SK-N-SH (cell line): ENCODE results near the gene TBC1D1. TPM values are rescaled to one million over a fixed set of nuclear protein-coding genes. Genes with fewer than 3 reads are reported as not detected.
A peak's percentile ranks its signal among the peaks of the same experiment; 100 is the strongest.

Experiments used
- CTCF ChIA-PET: fragments of 300-600, 350-600 bp; formaldehyde crosslinking; extraction: SDS; loops from one replicate; lab custom pipeline; 2021; lab: Yijun Ruan, JAX
- POLR2A ChIA-PET: fragments of 350-600 bp; sonication (Branson Sonifier 250); formaldehyde crosslinking; extraction: SDS; loops from one replicate; lab custom pipeline; 2020; ENCODE audit warnings: antibody characterized with exemption, inconsistent platforms; lab: Yijun Ruan, JAX
- DNase-seq: peaks from one replicate; pipeline ENCODE4 v3.0.0; 2012
- H2AFZ ChIP-seq: fragments of 200-600 bp; sonication (generic); 2 replicates; pipeline ENCODE4 v1.8.1; 2016; ENCODE audit warnings: antibody characterized with exemption, mild to moderate bottlenecking, low read depth
- H3F3A ChIP-seq: fragments of 200-600 bp; sonication (generic); replicated peaks from 2 replicates; pipeline ENCODE3; 2016; ENCODE audit warnings: antibody characterized with exemption, mild to moderate bottlenecking; ENCODE audit not compliant: insufficient read depth
- H3K27ac ChIP-seq, 2 experiments: fragments of 200-500 bp in 1 of 2; fragments of 200-600 bp in 1 of 2; sonication (Bioruptor generic) in 1 of 2; sonication (generic), shearing (Covaris generic) in 1 of 2; 2 replicates each; pipeline versions ENCODE4 v1.5.1 to v1.6.1; 2014 to 2016; ENCODE audit warnings: low read depth in 2 of 2, inconsistent platforms in 1 of 2, low read length in 1 of 2, mild to moderate bottlenecking in 1 of 2, mixed read lengths in 1 of 2
- H3K27me3 ChIP-seq: fragments of 200-600 bp; sonication (generic), shearing (Covaris generic); 2 replicates; pipeline ENCODE4 v1.6.1; 2016; ENCODE audit warnings: mixed run types; ENCODE audit not compliant: insufficient read depth
- H3K36me3 ChIP-seq, 2 experiments: fragments of 200-500 bp in 1 of 2; fragments of 200-600 bp in 1 of 2; sonication (Bioruptor generic) in 1 of 2; sonication (generic) in 1 of 2; replicated peaks in 1 of 2; 2 replicates each; pipeline versions ENCODE3 to v1.5.1; 2014 to 2016; ENCODE audit warnings: low read length in 1 of 2, mild to moderate bottlenecking in 1 of 2; ENCODE audit not compliant: insufficient read depth in 2 of 2, control insufficient read depth in 1 of 2
- H3K4me1 ChIP-seq, 2 experiments: fragments of 200-500 bp in 1 of 2; fragments of 200-600 bp in 1 of 2; sonication (Bioruptor generic) in 1 of 2; sonication (generic), shearing (Covaris generic) in 1 of 2; 2 replicates each; pipeline versions ENCODE4 v1.5.1 to v1.6.1; 2014 to 2016; ENCODE audit warnings: low read depth in 1 of 2, low read length in 1 of 2, mixed run types in 1 of 2; ENCODE audit not compliant: insufficient read depth in 2 of 2, control insufficient read depth in 1 of 2
- H3K4me2 ChIP-seq: fragments of 200-600 bp; sonication (generic), shearing (Covaris generic); 2 replicates; pipeline ENCODE4 v1.6.1; 2017; ENCODE audit warnings: mixed run types
- H3K4me3 ChIP-seq, 2 experiments: fragments of 200-500 bp in 1 of 2; fragments of 200-600 bp in 1 of 2; sonication (Bioruptor generic) in 1 of 2; sonication (generic), shearing (Covaris generic) in 1 of 2; 2 replicates each; pipeline versions ENCODE4 v1.5.1 to v1.8.1; 2014 to 2016; ENCODE audit warnings: low read depth in 2 of 2, inconsistent platforms in 1 of 2, low read length in 1 of 2, mild to moderate bottlenecking in 1 of 2, mixed read lengths in 1 of 2, moderate library complexity in 1 of 2
- H3K79me2 ChIP-seq: fragments of 200-600 bp; sonication (generic); 2 replicates; pipeline ENCODE4 v1.8.1; 2017; ENCODE audit warnings: mild to moderate bottlenecking; ENCODE audit not compliant: insufficient read depth
- H3K9ac ChIP-seq: fragments of 200-600 bp; sonication (generic); 2 replicates; pipeline ENCODE4 v1.6.1; 2017; ENCODE audit warnings: mixed run types
- H3K9me2 ChIP-seq: fragments of 200-600 bp; sonication (generic); 2 replicates; pipeline ENCODE4 v1.6.1; 2017; ENCODE audit warnings: mixed run types
- H3K9me3 ChIP-seq: fragments of 200-600 bp; sonication (generic); 2 replicates; pipeline ENCODE4 v1.6.1; 2017; ENCODE audit warnings: mixed run types, mild to moderate bottlenecking, moderate library complexity
- H4K20me1 ChIP-seq: fragments of 200-600 bp; sonication (generic); 2 replicates; pipeline ENCODE4 v1.6.1; 2017; ENCODE audit warnings: mild to moderate bottlenecking, mixed run types; ENCODE audit not compliant: insufficient read depth
- CHD2 ChIP-seq: fragments of 150-350 bp; IDR thresholded peaks from 2 replicates; pipeline ENCODE4 v1.6.1; 2018; ENCODE audit warnings: low read length; ENCODE audit not compliant: partially characterized antibody
- EP300 ChIP-seq, 2 experiments: IDR thresholded peaks; 2 replicates each; pipeline versions ENCODE4 v1.4.0 to v1.6.1; 2012; ENCODE audit warnings: borderline replicate concordance in 1 of 2, low read depth in 1 of 2, low read length in 1 of 2
- FOSL2 ChIP-seq: IDR thresholded peaks from 2 replicates; pipeline ENCODE4 v1.4.0; 2012; ENCODE audit warnings: low read depth, mild to moderate bottlenecking, moderate library complexity, borderline replicate concordance
- GATA2 ChIP-seq: sonication (generic); formaldehyde crosslinking; IDR thresholded peaks from 2 replicates; pipeline ENCODE4 v1.5.0; 2020; ENCODE audit warnings: mild to moderate bottlenecking, missing genetic modification reagents
- RCOR1 ChIP-seq: fragments of 150-350 bp; IDR thresholded peaks from 2 replicates; pipeline ENCODE4 v1.6.1; 2017; ENCODE audit warnings: antibody characterized with exemption, low read length
- RFX5 ChIP-seq: IDR thresholded peaks from 2 replicates; pipeline ENCODE4 v1.6.1; 2012; ENCODE audit warnings: mild to moderate bottlenecking, improper control_type of control experiment, low read length
- SIN3A ChIP-seq: IDR thresholded peaks from 2 replicates; pipeline ENCODE4 v1.6.1; 2012; ENCODE audit warnings: low read depth, mild to moderate bottlenecking, low read length, moderate library complexity, borderline replicate concordance
- TAF1 ChIP-seq: IDR thresholded peaks from 2 replicates; pipeline ENCODE4 v1.6.1; 2012; ENCODE audit warnings: low read depth, mild to moderate bottlenecking, low read length, moderate library complexity, borderline replicate concordance
- TCF12 ChIP-seq: IDR thresholded peaks from 2 replicates; pipeline ENCODE4 v1.4.0; 2012
- WGBS: methylation state at CpG from one replicate; pipeline ENCODE4 v1.1.6; 2017; ENCODE audit warnings: low lambda C conversion rate; 5-methylcytosine and 5-hydroxymethylcytosine counted together
- polyA plus RNA-seq, 3 experiments: library from polyadenylated mRNA; depleted of rRNA; stranded (reverse); fragments of >200 nt; gene quantifications; 2 replicates each; pipeline ENCODE4 v1.2.3, GENCODE V29; 2012
- TF ChIP-seq, protein P1 (sequence below): IDR thresholded peaks from 2 replicates; pipeline ENCODE4 v1.4.0; 2012; ENCODE audit warnings: low read depth, borderline replicate concordance
- TF ChIP-seq, protein P2 (sequence below): fragments of 200-600 bp; sonication (generic); IDR thresholded peaks from 2 replicates; pipeline ENCODE4 v1.6.1; 2017; ENCODE audit warnings: antibody characterized with exemption, mild to moderate bottlenecking, moderate library complexity
- TF ChIP-seq, protein P3 (sequence below): fragments of 150-350 bp; IDR thresholded peaks from 2 replicates; pipeline ENCODE4 v1.6.1; 2017; ENCODE audit warnings: antibody characterized with exemption, low read length, low read depth, borderline replicate concordance

TBC1D1 gene
- polyA plus RNA-seq, 1 of the 3 experiments (the other 2 are of a cell fraction) = 29.8 TPM

DNA sequence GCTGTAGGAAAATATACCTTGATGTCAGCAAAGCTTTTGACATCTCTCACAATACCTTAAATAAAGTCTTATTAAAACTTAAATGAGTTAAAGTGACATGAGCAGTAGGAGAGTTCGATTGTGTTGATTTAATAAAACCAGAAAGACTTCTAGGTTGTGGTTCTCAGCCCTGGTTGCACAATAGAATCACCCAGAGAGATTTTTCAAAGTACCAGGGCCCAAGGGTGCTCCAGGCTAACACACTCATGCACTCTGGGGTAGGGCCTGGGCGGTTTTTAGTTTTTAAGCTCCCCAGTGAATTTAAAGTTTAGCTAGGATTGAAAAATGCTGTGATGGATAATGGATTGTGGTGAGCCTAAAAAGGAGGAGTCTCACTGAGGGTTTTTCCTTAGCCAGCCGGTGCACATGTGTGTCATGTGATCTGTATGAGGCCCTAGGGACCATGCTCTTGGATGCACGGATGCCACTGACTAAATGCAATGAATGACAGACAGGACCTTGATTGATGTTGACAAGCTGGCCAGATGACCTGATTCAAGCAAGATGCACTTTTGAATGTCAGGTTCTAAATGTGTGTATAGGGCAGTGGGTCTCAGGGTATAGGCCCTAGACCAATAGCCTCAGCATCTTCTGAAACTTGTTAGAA is 254.3 kb downstream of the TBC1D1 start:
- CTCF ChIA-PET = interaction anchor here (0.7 kb wide), 1 partner anchor 586 kb away, joined by 3 read pairs; no protein-coding TSS in a partner anchor
- Histone ChIP-seq H3K36me3 (peaks cover 0 to 3% of the 10 kb centered on the region in 2 experiments), H4K20me1 (no peaks in the 10 kb centered on the region), H3K9ac (no peak overlapping the region), H3K27me3 (no peaks in the 10 kb centered on the region), H3K4me1 (peaks cover 6 to 13% of the 10 kb centered on the region in 2 experiments; a peak in 3 of 4 replicates), H3K79me2 (no peaks in the 10 kb centered on the region), H3F3A (peaks cover 21% of the 10 kb centered on the region), H3K4me2 (no peak overlapping the region), H2AFZ (no peak overlapping the region), H3K27ac (no peak overlapping the region), H3K9me2 (no peaks in the 10 kb centered on the region), H3K4me3 (no peak overlapping the region), H3K9me3 (no peaks in the 10 kb centered on the region)
- WGBS = 77% methylated on average over 4 of the region's 4 CpGs
- DNase-seq = no peak
- POLR2A ChIA-PET = no interaction called here
- TF ChIP-seq, protein P1, sequence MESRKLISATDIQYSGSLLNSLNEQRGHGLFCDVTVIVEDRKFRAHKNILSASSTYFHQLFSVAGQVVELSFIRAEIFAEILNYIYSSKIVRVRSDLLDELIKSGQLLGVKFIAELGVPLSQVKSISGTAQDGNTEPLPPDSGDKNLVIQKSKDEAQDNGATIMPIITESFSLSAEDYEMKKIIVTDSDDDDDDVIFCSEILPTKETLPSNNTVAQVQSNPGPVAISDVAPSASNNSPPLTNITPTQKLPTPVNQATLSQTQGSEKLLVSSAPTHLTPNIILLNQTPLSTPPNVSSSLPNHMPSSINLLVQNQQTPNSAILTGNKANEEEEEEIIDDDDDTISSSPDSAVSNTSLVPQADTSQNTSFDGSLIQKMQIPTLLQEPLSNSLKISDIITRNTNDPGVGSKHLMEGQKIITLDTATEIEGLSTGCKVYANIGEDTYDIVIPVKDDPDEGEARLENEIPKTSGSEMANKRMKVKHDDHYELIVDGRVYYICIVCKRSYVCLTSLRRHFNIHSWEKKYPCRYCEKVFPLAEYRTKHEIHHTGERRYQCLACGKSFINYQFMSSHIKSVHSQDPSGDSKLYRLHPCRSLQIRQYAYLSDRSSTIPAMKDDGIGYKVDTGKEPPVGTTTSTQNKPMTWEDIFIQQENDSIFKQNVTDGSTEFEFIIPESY = no peak
- TF ChIP-seq SIN3A (no peak), EP300 (IDR thresholded peaks at IDR 0.05; ENCODE audit: borderline replicate concordance in 1 of 2, low read depth in 1 of 2, low read length in 1 of 2) (no peak), RCOR1 (no peak)
- TF ChIP-seq, protein P2, sequence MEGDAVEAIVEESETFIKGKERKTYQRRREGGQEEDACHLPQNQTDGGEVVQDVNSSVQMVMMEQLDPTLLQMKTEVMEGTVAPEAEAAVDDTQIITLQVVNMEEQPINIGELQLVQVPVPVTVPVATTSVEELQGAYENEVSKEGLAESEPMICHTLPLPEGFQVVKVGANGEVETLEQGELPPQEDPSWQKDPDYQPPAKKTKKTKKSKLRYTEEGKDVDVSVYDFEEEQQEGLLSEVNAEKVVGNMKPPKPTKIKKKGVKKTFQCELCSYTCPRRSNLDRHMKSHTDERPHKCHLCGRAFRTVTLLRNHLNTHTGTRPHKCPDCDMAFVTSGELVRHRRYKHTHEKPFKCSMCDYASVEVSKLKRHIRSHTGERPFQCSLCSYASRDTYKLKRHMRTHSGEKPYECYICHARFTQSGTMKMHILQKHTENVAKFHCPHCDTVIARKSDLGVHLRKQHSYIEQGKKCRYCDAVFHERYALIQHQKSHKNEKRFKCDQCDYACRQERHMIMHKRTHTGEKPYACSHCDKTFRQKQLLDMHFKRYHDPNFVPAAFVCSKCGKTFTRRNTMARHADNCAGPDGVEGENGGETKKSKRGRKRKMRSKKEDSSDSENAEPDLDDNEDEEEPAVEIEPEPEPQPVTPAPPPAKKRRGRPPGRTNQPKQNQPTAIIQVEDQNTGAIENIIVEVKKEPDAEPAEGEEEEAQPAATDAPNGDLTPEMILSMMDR = no peak

DNA sequence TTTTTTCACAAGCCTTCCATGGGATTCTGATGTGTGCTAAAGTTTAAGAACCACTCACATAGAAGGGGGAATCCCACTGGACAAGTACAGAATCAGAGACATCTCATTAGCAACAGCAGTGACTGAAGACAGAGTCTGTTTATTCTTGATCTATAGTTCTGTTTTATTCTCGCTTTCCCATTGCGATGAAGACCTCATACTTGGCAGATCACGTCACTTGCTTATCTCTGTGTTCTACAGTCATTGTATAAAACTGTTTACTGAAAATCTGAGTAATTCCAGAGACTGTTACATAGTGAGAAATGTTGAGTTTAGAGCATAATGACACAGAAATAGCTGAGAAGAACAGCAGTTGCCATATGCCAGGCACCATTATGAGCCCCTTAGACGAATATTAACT is 254.9 kb downstream of the TBC1D1 start:
- CTCF ChIA-PET = no interaction called here
- H3K36me3 ChIP-seq = peaks cover 0 to 3% of the 10 kb centered on the region in 2 experiments
- H3F3A ChIP-seq = peaks cover 26% of the 10 kb centered on the region
- H3K4me3 ChIP-seq = no peak overlapping the region
- TF ChIP-seq GATA2 (no peak), RFX5 (no peak), CHD2 (no peak), TAF1 (no peak), FOSL2 (no peak), TCF12 (peak; percentile 37; the same call in 1 of the 2 replicates)
- TF ChIP-seq, protein P3, sequence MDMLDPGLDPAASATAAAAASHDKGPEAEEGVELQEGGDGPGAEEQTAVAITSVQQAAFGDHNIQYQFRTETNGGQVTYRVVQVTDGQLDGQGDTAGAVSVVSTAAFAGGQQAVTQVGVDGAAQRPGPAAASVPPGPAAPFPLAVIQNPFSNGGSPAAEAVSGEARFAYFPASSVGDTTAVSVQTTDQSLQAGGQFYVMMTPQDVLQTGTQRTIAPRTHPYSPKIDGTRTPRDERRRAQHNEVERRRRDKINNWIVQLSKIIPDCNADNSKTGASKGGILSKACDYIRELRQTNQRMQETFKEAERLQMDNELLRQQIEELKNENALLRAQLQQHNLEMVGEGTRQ = no peak
- no peak overlapping the region for H3K9ac ChIP-seq
- H3K79me2 ChIP-seq = no peaks in the 10 kb centered on the region
- no peak overlapping the region for H2AFZ ChIP-seq
- no peaks in the 10 kb centered on the region for H3K27me3 ChIP-seq
- no peak for DNase-seq
- peaks cover 11 to 14% of the 10 kb centered on the region in 2 experiments; a peak in 3 of 4 replicates for H3K4me1 ChIP-seq
- H3K9me2 ChIP-seq = no peaks in the 10 kb centered on the region
- H3K9me3 ChIP-seq = no peaks in the 10 kb centered on the region
- H3K27ac ChIP-seq = no peak overlapping the region
- 76% methylated on average over 4 of the region's 4 CpGs for WGBS
- no peak overlapping the region for H3K4me2 ChIP-seq
- POLR2A ChIA-PET = no interaction called here
- H4K20me1 ChIP-seq = no peaks in the 10 kb centered on the region
